ENCODE results near the gene MITF.

MITF gene, protein sequence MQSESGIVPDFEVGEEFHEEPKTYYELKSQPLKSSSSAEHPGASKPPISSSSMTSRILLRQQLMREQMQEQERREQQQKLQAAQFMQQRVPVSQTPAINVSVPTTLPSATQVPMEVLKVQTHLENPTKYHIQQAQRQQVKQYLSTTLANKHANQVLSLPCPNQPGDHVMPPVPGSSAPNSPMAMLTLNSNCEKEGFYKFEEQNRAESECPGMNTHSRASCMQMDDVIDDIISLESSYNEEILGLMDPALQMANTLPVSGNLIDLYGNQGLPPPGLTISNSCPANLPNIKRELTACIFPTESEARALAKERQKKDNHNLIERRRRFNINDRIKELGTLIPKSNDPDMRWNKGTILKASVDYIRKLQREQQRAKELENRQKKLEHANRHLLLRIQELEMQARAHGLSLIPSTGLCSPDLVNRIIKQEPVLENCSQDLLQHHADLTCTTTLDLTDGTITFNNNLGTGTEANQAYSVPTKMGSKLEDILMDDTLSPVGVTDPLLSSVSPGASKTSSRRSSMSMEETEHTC

DNA sequence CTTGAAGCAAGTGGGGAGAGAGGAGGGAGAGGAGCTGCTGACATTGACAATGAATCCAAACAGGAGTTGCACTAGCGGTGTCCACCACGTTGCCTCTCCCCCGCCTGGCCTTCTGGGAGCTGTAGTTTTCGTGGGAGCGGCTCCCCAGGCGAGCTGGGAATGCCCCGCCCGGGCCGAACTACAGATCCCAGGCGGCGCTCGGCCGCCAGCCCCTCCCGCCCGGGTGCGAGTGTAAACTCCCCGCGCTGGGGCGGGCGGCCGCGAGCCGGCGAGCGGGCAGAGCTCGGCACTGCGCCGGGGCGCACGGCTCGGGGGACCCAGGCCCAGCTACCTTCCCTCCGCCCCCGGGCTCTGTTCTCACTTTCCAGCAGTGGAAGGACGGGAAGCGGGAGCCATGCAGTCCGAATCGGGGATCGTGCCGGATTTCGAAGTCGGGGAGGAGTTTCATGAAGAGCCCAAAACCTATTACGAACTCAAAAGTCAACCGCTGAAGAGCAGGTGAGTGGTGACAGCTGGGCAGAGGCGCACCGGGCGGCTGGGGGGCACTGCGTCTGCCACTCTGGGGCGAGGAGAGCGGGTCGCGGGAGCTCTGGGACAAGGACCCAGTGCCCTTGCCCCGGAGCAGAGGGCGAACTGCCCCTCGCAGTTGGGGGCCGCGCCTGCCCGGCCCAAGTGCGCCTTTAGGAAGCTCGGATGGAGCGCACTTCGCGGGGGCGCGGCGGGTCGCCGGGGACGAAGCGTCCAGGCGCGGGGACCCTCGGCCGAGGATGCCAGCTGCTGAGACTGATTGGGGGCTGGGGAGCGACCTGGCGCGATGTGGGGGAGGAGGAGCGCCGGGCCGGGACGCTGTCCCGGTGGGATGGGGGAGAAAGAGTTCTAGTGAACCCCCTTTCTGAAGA lies at the start of gene MITF:
MITF (plus strand) TSS at position 261 of the 899 bp plus-strand sequence; CDS start at position 395, 134 bp downstream.
- peak in 1 of 2 donors; percentile 65 for DNase-seq

DNA sequence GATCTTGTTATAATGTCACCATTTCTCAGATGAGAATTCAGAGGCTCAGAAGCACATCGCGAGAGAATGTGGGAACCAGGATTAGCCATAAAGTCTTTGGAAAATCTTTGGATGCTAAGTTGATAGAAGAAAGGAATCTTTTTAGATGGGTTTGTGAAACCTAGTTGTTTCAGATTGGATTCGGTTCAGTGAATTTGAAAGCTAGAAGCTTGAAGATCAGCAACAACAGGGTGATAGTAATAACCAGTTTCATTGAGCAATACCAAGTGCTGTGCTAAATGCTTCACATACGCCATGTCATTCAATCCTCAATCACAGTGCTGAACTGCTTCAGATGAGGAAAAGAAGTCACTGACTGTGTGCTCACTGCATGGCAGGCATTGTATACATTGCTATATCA lies 47.4 kb upstream of the MITF start:
- DNase-seq, result no peak

DNA sequence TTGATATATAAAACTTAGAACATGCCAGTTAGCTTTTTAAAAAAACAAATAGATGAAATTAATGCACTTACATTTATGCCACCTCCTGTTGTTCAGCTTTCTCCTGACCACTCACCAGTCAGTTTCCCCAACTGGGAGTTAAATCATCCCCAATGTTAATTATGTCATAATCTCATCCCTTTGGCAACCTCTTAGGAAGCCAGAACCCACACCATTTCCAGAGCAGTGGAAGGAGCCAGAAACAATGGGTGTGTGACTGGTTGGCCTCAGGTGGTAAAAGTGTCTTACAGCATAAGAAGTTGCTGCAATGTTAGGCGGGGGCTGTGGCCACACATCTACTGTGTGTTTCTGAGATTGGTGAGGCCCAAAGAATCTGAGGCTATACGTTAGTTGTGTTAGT lies 46.5 kb upstream of the MITF start:
- no peak for DNase-seq

DNA sequence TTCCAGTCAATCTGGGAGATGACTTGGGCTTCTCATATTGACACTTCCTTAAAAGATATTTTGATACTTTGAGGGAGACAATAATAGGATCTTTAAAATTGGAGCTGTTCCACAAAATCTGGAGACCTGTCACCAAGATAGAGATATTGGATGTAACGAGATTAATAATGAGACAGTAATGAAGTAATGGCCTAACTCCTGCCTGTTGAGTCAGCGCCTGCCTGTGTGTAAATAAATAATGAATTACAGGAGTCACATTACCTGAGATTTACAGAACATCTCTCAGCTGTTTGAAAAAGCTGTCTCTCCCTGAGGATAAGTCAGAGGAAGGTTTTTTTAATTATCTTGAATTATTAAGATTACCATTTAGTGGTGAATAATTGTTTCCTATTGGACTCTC lies 43.8 kb upstream of the MITF start:
- no peak for DNase-seq

DNA sequence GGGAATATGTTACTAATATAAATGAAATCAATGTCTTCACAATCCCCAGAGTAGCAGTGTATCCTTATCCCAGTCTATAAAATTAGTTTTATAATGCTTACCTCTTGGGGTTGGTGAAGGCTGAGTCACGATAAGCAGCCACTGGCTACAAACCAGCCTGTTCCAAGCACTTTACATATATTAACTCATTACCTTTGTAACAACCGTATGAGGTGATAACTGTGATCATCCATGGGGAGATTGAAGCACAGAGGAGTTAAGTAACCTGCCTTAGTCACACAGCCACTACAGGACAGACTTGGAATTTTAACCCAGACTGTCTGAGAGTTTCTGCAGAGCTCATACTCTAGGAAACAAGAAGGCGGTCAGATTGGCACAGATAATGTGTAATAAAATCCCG lies 43.3 kb upstream of the MITF start:
- DNase-seq, result no peak

DNA sequence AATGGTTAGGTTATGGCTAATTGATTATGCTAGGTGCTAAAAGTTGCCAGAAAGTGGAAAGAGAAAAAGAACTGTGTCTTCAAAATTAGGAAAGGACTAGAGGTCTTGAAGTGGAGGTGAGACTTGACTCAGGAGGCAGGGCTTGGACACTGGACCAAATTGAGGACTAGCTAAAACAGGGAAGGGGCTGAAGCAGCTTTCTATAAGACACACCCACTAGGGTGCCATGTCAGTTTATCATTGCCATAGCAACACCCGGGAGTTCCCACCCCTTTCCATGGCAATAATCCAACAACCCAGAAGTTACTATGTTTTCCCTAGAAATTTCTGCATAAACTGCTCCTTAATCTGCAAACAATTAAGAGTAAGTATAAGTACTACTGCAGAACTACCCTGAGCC lies 42.9 kb upstream of the MITF start:
- no peak for DNase-seq

DNA sequence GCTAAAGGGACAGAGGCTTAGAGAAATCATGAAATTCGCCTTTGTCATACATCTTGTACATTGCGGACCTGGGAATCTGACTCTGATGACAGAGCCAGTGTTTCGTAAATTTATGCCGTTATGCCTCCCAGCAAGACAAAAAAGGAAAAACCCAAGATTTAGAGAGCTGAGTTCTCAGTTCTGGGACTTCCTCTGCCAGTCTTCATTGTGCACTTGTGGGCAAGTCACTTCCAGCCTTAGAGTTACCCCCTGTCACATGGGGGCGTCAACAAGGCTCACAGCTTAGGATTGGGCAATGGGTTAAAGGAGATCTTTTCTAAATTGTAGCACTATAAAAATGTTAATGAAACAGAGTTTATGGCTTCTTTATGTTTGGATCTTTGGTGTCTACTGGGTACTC lies 41.9 kb upstream of the MITF start:
- no peak for DNase-seq

DNA sequence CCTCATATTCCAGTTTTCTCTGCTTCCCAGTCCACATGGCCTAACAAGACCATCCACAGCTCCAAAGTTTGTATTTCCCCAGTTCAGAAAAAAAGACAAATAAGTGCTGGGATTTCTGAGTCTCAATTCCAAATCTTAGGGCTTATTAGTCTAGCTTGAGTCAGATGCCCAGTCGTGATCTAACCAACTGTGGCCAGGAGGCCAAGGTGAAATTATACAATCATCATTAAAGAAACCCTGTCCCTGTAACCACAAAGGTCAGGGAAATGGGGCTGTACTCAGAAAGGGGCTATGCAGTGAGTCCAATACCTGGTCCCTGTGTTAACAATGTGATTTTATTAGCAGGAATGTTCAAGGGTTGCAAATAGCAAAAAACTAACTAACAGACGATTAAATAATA lies 40.5 kb upstream of the MITF start:
- no peak for DNase-seq

DNA sequence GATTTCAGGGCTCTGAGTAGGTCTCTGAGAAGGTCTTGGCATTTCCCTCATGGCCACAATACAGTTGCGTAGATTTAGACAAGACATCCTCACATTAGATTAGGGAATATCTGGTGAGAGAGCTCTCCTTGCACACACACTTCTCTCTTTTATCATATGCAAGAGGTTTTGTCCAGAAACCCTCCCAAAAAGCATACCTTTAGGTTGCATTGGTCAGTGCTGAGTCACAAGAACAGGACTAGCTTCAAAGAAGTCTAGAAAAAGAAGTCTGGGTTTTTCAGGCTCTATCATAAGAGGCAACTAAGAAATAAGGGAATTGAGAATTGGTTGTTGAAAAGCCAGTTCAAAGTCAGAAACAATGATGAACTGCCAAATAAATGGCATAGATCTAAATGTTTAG lies 40.1 kb upstream of the MITF start:
- DNase-seq, result no peak

DNA sequence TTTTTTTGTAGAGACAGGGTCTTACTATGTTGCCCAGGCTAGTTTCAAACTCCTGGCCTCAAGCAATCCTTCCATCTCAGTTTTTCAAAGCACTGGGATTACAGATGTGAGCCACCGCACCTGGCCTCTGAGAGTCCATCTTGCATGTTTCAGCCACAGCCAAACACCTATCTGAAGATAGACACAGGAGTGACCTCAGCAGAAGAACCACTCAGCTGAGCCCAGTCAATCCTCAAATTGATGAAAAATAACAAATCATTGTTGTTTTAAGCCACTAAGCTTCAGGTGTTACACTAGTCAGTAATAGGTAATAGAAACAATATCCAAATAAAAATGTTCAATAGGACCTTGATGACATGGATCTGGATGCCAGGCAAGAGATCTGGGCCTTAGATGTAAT lies 38.3 kb upstream of the MITF start:
- no peak for DNase-seq

DNA sequence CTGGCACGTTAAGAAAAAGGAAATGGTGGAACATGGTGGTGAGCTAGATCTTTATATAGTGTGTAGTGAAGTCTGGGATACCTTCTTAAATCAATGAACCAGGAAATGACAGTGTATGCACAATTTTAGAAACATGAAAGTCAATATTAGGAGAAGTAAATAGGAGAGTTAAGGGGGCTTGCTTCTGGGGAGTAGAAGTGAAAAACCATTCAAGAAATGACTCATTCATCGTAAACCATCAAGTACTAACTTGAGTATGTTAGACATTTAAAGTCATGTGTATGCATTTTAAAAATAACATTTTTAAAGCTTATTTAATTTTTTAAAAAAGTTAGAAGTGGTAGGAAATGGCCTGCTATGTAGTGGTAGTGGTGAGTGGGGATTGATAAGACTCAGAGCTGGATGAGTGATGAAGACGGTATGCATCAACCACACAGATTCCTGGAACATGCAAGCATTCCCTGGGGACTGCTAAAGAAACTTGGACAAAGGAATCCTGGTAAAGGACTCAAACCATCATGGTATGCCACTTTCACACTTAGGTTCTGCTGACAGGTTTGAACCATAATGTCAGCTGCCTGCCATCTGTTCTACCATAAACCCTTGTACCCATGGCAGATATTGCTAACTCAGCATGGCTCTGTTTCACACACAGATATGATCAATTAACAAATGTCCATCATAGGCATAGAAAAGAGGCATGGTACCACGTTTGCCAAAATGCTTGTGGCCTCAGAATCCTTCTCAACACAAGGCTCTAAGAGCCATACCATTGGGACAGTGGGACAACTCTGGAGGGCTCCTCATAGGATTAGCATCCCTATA lies 28.9 kb upstream of the MITF start:
- DNase-seq, result no peak

DNA sequence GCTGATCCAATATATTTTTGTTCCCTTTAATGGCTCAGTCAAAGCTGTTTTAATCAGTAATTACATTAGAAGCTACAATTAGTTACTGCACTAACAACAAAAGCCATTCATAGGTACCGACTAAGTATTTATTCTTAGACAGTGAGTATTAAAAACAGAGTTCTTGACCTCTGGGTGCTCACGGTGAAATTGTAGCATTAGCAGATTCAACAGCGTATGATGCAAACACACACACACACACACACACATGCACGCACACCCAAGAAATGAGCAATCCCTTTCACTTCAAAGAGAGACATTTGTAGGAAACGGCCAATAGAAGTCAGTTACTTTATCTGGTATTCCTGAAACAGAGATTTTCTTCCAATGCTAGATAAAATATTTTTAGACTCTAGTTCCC lies 27.0 kb upstream of the MITF start:
- no peak for DNase-seq

DNA sequence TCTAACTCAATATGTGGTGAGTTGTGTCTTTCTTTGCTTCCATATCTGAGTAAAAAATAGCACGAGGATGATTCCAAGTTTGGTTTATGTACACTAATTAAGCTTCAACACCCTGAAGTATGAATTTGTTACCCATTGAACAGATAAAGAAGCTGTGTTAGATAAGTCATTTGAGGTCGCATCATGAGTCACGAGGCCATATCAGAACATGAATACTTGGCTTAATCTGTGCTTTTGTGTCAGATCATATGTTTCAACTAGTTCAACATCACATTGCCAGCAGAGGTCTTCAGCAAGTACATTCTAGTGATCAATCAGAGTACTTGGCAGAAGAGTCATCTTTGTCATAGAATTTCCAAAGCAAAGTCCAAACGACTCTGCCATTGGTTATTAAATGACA lies 26.3 kb upstream of the MITF start:
- DNase-seq, result no peak

DNA sequence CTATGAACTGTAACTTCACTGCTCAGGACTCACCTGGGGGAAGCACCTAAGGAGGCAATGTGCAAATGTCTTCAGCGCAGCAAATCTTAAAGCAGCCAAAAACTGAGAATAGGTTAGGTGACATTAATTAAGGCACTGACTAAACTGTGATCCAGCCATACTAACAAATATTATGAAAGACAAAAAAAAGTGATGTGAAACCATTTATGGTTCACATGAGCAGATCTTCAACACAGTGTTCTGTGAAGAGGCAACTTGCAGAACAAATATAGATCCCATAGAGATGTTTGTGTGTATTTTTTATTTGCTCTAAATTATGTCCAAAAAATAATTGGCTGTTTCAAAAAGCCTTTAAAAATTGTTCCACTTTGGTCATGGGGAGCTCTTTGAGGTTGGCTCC lies 24.1 kb upstream of the MITF start:
- no peak for DNase-seq

DNA sequence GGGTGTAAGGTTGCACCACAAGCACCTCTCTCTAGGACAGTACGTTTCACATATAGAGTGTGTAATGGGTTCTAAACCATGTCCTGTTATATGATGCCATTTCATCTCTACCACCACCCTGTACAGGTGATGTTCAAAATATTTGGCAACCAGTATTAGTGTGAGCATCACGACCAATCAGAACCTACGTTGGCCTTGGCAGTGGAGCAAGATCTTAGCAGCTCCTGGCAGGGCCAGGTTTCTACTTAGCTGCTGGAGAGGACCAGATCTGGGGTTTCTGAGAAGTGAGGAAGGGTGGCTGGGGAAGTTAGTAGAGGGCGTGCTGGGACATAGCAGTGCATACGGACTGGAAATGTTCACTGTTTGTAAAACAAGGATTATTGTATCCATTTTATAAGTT lies 23.1 kb upstream of the MITF start:
- no peak for DNase-seq

DNA sequence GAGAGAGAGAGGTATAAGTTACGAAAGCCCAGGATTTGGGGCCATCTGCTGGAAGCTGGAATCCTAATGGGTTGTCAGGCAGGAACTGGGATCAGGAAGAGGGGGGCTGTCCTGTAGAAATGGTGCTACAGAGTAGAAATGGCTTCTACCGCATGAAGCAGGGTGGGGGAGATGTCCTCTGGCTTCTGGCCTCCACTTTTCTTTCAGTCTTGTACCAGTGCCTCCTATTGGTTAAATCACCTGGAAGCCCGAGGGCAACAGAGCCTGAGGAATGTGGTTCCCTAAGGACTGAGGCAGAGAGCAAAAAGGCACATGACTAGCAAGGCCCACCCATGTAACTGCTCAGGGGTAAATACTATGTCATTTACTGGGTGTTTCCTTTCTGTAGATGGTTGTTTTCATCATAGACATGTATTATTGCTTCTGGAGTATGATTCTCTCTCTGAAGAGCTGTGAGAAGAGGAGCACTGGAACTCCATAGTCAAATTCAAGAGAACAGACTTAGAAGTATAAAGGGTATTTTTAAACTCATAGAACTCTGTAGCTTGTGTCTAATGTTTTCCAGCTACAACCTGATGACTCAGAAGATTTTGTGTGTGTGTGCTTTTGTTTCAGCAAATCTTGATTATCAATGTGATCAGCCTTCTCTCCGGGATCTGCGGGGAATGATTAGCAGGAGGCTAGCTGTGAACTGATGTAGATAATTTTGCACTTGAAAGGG lies 20.2 kb upstream of the MITF start:
- DNase-seq, result no peak

DNA sequence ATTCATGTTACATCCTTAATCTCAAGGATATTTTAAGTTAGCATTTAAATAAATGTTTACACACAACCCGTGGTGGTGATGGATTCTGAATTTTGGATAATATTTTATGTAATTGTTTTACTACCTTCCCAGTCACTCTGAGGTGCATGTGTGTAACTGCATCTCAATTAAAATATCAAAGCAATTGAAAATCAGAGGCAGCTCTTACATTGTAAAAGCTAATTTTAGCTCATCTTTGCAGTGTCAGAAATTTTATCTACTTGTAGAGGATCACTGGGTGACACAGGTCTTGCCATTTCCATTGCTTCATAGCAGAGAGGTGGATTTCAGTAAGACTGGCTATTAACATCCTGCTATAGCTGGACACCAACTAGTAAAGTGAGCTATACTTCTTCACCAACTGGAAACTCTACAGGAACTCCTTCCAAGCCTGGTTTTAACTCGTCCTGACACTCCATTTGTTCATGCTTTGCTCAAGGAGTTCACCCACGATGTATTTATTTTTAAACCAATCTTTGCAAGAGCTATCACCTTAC lies 19.6 kb upstream of the MITF start:
- DNase-seq, result no peak

DNA sequence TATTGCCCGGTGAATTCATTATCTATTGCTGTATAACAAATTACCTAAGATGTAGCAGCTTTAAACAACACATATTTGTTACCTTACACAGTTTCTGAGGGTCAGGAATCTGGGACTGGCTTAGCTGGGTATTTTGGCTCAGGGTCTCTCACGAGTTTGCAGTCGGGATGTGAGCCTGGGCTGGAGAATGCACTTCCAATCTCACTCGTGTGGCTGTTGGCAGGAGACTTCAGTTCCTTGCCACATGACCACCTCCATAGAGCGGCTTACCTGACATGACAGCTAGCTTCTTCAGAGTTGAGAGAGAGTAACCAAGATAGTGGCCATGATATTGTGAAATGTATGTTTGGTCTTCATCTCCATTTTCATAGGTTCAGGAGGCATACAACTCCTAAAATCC lies 18.4 kb upstream of the MITF start:
- no peak for DNase-seq

DNA sequence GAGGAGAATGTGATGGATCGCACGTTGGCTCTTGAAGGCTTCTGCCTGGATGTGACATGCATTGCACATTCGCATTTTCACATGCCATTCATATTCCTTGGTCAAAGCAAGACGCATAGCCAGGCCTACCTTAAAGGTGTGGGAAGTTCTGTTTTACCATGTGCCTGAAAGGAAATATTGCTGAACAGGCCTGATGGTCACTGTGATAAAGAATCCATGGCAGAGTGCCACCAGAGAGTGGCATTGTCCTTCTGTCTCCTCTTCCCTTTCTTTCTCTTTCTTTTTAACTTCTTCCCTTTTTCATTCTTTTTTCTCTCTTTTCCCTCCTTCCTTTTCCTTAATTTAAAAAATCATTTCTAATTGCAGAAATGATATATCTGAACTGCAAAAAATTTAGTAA lies 15.9 kb upstream of the MITF start:
- DNase-seq, result no peak

DNA sequence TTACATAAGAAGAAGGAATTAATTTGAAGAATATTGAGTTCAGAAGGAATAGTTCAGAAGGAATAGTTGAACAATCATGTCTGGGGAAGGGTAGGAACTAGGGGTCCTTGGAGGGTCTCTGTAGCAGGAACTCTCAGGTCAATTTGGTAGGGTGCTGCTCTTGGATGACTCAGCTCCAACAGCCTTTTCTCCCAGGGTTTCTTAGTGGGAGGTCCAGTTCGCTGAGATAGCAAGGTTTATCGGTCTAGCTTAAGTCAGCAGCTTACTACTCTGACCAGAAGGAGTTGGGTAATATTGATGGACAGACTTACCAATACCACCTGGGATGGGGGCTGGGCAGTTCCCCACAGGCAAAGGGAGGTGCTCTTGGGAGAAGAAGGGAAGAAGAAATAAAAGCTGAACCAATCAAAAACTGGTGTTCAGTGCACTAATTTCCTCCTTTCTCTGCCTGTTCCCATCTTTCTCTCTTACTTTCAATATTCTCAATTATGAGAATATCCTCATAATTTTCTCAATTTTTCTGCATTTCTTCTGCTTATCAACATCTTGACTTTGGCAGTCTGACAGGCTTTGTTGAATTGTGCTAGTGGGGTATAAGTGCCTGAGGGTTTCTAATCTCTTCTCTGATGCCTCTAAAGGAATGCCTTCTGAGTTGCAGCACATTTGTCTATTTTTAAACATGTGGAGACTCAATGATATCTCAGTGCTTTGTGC lies 14.4 kb upstream of the MITF start:
- no peak for DNase-seq

DNA sequence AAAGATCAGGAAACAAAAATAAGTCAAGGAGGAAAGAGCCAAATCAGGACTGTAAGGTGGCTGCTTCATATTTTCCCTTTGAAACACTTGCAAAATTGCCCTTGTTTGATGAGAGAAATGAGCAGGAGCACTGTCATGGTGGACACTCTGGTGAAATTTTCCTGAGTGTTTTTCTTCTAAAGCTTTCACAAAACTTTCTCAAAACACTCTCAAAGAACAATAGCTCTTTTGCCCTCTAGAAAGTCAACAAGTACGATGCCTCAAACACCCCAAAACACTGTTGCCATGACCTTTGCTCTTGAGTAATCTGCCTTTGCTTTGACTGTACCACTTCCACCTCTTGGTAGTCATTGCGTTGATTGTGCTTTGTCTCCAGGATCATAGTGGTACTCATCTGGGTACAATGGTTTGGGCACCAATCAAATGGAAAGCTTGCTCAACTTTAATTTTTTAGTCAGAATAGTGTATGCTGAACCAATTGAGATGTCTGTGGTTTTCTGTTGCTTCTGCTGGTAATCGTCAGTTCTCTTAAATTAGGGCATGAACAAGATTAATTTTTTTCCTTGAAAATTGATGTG lies 13.2 kb upstream of the MITF start:
- no peak for DNase-seq
